ENCODE measurements around the gene TIGD3. TPM values are rescaled to one million over a fixed set of nuclear protein-coding genes. Genes with fewer than 3 reads are reported as not detected.

Gene TIGD3
- total and polyA plus RNA-seq, 9 of the 15 experiments (the other 6 are each of a cell fraction or from before 2014, with no cell fraction given) = 0.06 to 1.3 (median 0.56) TPM

- no peak for TF ChIP-seq MGA (IDR thresholded peaks at IDR 0.05)
- TF ChIP-seq ZNF785 (CRISPR knock-in tag; IDR thresholded peaks at IDR 0.05) = no peak
- no peak for TF ChIP-seq COPS2 (conservative IDR thresholded peaks at IDR 0.05)
- no peak for TF ChIP-seq ZNF586 (CRISPR knock-in tag; conservative IDR thresholded peaks at IDR 0.05)
- TF ChIP-seq CBFA2T2 (conservative IDR thresholded peaks at IDR 0.05) = no peak
- TF ChIP-seq HNRNPUL1 (IDR thresholded peaks at IDR 0.05; ENCODE audit: low read length) = no peak
- TF ChIP-seq USF1 (CRISPR knock-in tag; IDR thresholded peaks at IDR 0.05) = 0 out of 2 replicates have a peak, but pooled peaks have one; percentile 21
- no peak for TF ChIP-seq ZNF507 (tag; conservative IDR thresholded peaks at IDR 0.05)
- TF ChIP-seq ZNF3 (CRISPR knock-in tag; IDR thresholded peaks at IDR 0.05) = no peak
- TF ChIP-seq KDM5B (IDR thresholded peaks at IDR 0.05; ENCODE audit: insufficient replicate concordance, low read depth, low read length) = peak; percentile 4
- TF ChIP-seq BHLHE40 (IDR thresholded peaks at IDR 0.05; ENCODE audit: low read length) = no peak
- no peak for TF ChIP-seq RBM15 (IDR thresholded peaks at IDR 0.05; ENCODE audit: insufficient read depth, low read length)
- no peak for TF ChIP-seq ZBTB7A (IDR thresholded peaks at IDR 0.05; ENCODE audit: borderline replicate concordance, control insufficient read depth, low read depth, low read length)
- TF ChIP-seq ZNF133 (CRISPR knock-in tag; IDR thresholded peaks at IDR 0.05) = no peak
- peak; percentile 5 for TF ChIP-seq FIP1L1 (IDR thresholded peaks at IDR 0.05; ENCODE audit: low read depth, low read length, poor library complexity, severe bottlenecking)
- peak; percentile 33 for TF ChIP-seq HNRNPLL (IDR thresholded peaks at IDR 0.05; ENCODE audit: low read depth, low read length, poor library complexity, severe bottlenecking)
- no peak for TF ChIP-seq ARHGAP35 (IDR thresholded peaks at IDR 0.05; ENCODE audit: partially characterized antibody)
- no peak for TF ChIP-seq BRD4 (IDR thresholded peaks at IDR 0.05)
These were observed 1.3 kb downstream of the TIGD3 start (continued) for GRCh38 chr11:65355776-65356393.
